GM18861 (cell line): ENCODE measurements around the gene ZNF408.

ENCODE experiments used
- ATAC-seq: cut with Tn5 transposase; IDR thresholded peaks from one replicate; pipeline ENCODE4 v1.9.1; 2021; ENCODE audit not compliant: unreplicated experiment

ZNF408 gene

GRCh38 chr11:46725338-46726205 is 24.7 kb downstream of the ZNF408 start:
- ATAC-seq: no peak

GRCh38 chr11:46726206-46726862 is 25.5 kb downstream of the ZNF408 start:
- no peak for ATAC-seq

- no peak for ATAC-seq
Observed at GRCh38 chr11:46727952-46728658, 27.3 kb downstream of the ZNF408 start.

GRCh38 chr11:46728659-46729040 is 27.8 kb downstream of the ZNF408 start:
- no peak for ATAC-seq

- ATAC-seq: no peak
Observed at GRCh38 chr11:46729110-46730027, 28.5 kb downstream of the ZNF408 start.

GRCh38 chr11:46731545-46731944 is 30.7 kb downstream of the ZNF408 start:
- no peak for ATAC-seq

GRCh38 chr11:46733234-46733633 is 32.4 kb downstream of the ZNF408 start:
- no peak for ATAC-seq

- ATAC-seq: no peak
Observed at GRCh38 chr11:46736146-46736545, 35.3 kb downstream of the ZNF408 start.

GRCh38 chr11:46736615-46737014 is 35.8 kb downstream of the ZNF408 start:
- ATAC-seq: no peak

- ATAC-seq: no peak
Observed at GRCh38 chr11:46737699-46738098, 36.9 kb downstream of the ZNF408 start.

GRCh38 chr11:46738887-46739286 is 38.1 kb downstream of the ZNF408 start:
- no peak for ATAC-seq

GRCh38 chr11:46741600-46742484 is 41.0 kb downstream of the ZNF408 start:
- no peak for ATAC-seq

- no peak for ATAC-seq
Observed at GRCh38 chr11:46743043-46743442, 42.2 kb downstream of the ZNF408 start.

GRCh38 chr11:46743693-46744339 is 43.0 kb downstream of the ZNF408 start:
- ATAC-seq: no peak

GRCh38 chr11:46745328-46745727 is 44.5 kb downstream of the ZNF408 start:
- ATAC-seq: no peak

GRCh38 chr11:46745995-46746394 is 45.2 kb downstream of the ZNF408 start:
- ATAC-seq: no peak

- no peak for ATAC-seq
Observed at GRCh38 chr11:46747150-46747549, 46.3 kb downstream of the ZNF408 start.
